ENCODE results near the gene DKKL1.

GRCh38 chr19:49324801-49325576, 38.7 kb upstream of the DKKL1 start, which contains the start of gene SLC6A16:
- TF ChIP-seq CTCF (optimal IDR thresholded peaks at IDR 0.05 in 1 of 3, IDR thresholded peaks at IDR 0.05 in 1 of 3, conservative IDR thresholded peaks at IDR 0.05 in 1 of 3; ENCODE audit: extremely low read depth in 1 of 3, insufficient read depth in 2 of 3, low read length in 3 of 3): no peak
- no peak for TF ChIP-seq EZH2 (IDR thresholded peaks at IDR 0.05; ENCODE audit: low read length)

All from keratinocyte (primary cell).